Endothelial cell (in vitro differentiated cells): ENCODE measurements around the gene PSMD8. TPM values are rescaled to one million over a fixed set of nuclear protein-coding genes. Genes with fewer than 3 reads are reported as not detected.
A peak's percentile ranks its signal among the peaks of the same experiment; 100 is the strongest.

Experiments used
- DNase-seq: peaks from one replicate; pipeline ENCODE4 v3.0.0; 2021; ENCODE audit warnings: low spot score
- H3K27ac Mint-ChIP-seq: one replicate; pipeline ENCODE4 v1.8.0; 2021; ENCODE audit warnings: mixed read lengths, inconsistent platforms; ENCODE audit not compliant: unreplicated experiment
- H3K27me3 Mint-ChIP-seq: one replicate; pipeline ENCODE4 v1.8.0; 2021; ENCODE audit warnings: mild to moderate bottlenecking, moderate library complexity, mixed read lengths, inconsistent platforms; ENCODE audit not compliant: unreplicated experiment
- H3K36me3 Mint-ChIP-seq: one replicate; pipeline ENCODE4 v1.8.0; 2021; ENCODE audit warnings: mild to moderate bottlenecking, low read depth, mixed read lengths, inconsistent platforms; ENCODE audit not compliant: unreplicated experiment
- H3K4me1 Mint-ChIP-seq: one replicate; pipeline ENCODE4 v1.8.0; 2021; ENCODE audit warnings: mild to moderate bottlenecking, mixed read lengths, inconsistent platforms; ENCODE audit not compliant: unreplicated experiment
- H3K4me3 Mint-ChIP-seq: one replicate; pipeline ENCODE4 v1.8.0; 2021; ENCODE audit warnings: mild to moderate bottlenecking, mixed read lengths, inconsistent platforms; ENCODE audit not compliant: unreplicated experiment
- H3K9me3 Mint-ChIP-seq: one replicate; pipeline ENCODE4 v1.8.0; 2021; ENCODE audit warnings: mixed read lengths, inconsistent platforms; ENCODE audit not compliant: unreplicated experiment
- CTCF ChIP-seq: fragments of 200-600 bp; sonication (generic); IDR thresholded peaks from one replicate; pipeline ENCODE4 v1.5.0; 2021; ENCODE audit warnings: antibody characterized with exemption; ENCODE audit not compliant: unreplicated experiment
- total RNA-seq: library from RNA; stranded (reverse); fragmentation: NEBNext Ultra II Directional; extraction: Animal tissue kit (Norgen Biotek cat#: 25700); gene quantifications from one replicate; pipeline ENCODE4 v1.2.1, GENCODE V29; 2021; ENCODE audit not compliant: unreplicated experiment

The PSMD8 gene
- total RNA-seq, 1 donor from 2014 or later, result 137 TPM

- H3K4me3 Mint-ChIP-seq, result peak overlapping the region; percentile 39
- no peak overlapping the region for H3K27ac Mint-ChIP-seq
- TF ChIP-seq CTCF, result no peak
- H3K4me1 Mint-ChIP-seq, result peaks cover 22% of the 10 kb centered on the region
- peaks cover 6% of the 10 kb centered on the region for H3K27me3 Mint-ChIP-seq
- H3K36me3 Mint-ChIP-seq, result peaks cover 19% of the 10 kb centered on the region
- no peak for DNase-seq
- H3K9me3 Mint-ChIP-seq, result no peaks in the 10 kb centered on the region
Measured at GRCh38 chr19:38377052-38377451, 2.7 kb downstream of the PSMD8 start.

GRCh38 chr19:38378866-38379265 is 4.5 kb downstream of the PSMD8 start:
- no peak overlapping the region for H3K27ac Mint-ChIP-seq
- TF ChIP-seq CTCF, result no peak
- H3K36me3 Mint-ChIP-seq, result peaks cover 26% of the 10 kb centered on the region
- peaks cover 22% of the 10 kb centered on the region for H3K4me1 Mint-ChIP-seq
- no peak for DNase-seq
- no peaks in the 10 kb centered on the region for H3K9me3 Mint-ChIP-seq
- no peak overlapping the region for H3K4me3 Mint-ChIP-seq
- peaks cover 6% of the 10 kb centered on the region for H3K27me3 Mint-ChIP-seq

DNA sequence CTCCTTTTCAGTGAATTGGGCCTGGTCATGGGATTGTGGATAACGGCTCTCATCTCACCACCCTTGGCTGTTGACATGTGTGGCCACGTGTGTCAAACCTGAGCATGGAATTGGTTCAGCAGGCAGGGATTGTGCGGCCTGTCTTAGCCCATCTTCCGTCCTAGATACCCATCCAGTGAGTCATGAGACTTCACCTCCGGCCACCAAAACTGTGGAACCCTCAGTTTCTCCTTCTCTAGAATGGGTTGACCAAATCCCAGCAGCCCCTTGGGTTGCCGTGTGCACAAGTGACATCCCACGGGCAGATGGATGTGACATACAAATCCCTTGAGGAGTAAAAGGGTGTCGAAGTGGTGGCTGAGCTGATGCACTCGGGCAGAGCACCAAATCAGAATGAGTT is 6.8 kb downstream of the PSMD8 start:
- no peak overlapping the region for H3K4me3 Mint-ChIP-seq
- peaks cover 26% of the 10 kb centered on the region for H3K36me3 Mint-ChIP-seq
- no peak overlapping the region for H3K27ac Mint-ChIP-seq

GRCh38 chr19:38383184-38383583 is 8.8 kb downstream of the PSMD8 start:
- H3K27ac Mint-ChIP-seq, result no peak overlapping the region
- peaks cover 7% of the 10 kb centered on the region for H3K4me1 Mint-ChIP-seq

More for the DNA sequence above, 6.8 kb downstream of the PSMD8 start:
- H3K4me1 Mint-ChIP-seq, result peaks cover 6% of the 10 kb centered on the region
- H3K27me3 Mint-ChIP-seq, result peaks cover 6% of the 10 kb centered on the region
- H3K9me3 Mint-ChIP-seq, result no peaks in the 10 kb centered on the region
- DNase-seq, result no peak
- no peak for TF ChIP-seq CTCF

DNA sequence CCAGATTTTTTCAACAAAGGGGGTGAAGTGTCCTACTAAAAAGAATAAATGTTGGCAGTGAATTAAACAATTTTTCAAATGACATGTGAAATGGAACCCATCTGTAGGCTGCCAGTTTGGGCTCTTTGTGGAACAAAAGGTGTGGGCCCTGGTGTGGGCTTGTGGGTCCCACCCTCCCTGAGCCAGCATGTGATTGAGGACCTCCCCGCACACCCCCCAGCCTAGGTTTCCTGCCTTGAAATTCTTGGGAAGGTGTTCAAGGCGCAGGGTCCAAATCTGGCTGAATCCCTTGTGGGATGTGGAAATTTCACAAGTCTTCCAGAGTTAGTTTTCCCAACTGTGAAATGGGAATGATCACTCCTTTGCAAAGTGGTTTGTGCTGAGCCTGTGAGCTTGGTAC is 9.4 kb downstream of the PSMD8 start:
- Mint-ChIP-seq H3K27me3 (peaks cover 16% of the 10 kb centered on the region), H3K4me1 (peaks cover 7% of the 10 kb centered on the region), H3K4me3 (no peak overlapping the region), H3K27ac (no peak overlapping the region), H3K9me3 (no peaks in the 10 kb centered on the region), H3K36me3 (peaks cover 26% of the 10 kb centered on the region)
- no peak for DNase-seq
- no peak for TF ChIP-seq CTCF

More at GRCh38 chr19:38383184-38383583, 8.8 kb downstream of the PSMD8 start:
- Mint-ChIP-seq H3K9me3 (no peaks in the 10 kb centered on the region), H3K27me3 (peaks cover 15% of the 10 kb centered on the region), H3K36me3 (peaks cover 26% of the 10 kb centered on the region), H3K4me3 (no peak overlapping the region)
- TF ChIP-seq CTCF, result no peak
- DNase-seq, result no peak
